Activated gamma-delta T cell treated with anti-CD3 and anti-CD28 coated beads, Interleukin-2, amount 50 U/mL, for 16 hours (primary cell): ENCODE data around the gene LARP1.
"Not testable (repeated sequence)": the region's sequence is repeated elsewhere in the genome, so short reads cannot be mapped to it uniquely, and the experiment has no call there.

ENCODE experiments used
- DNase-seq: peaks from one replicate; pipeline ENCODE4 v3.0.0-alpha.2; 2020; ENCODE audit warnings: low read depth

The LARP1 gene

DNA sequence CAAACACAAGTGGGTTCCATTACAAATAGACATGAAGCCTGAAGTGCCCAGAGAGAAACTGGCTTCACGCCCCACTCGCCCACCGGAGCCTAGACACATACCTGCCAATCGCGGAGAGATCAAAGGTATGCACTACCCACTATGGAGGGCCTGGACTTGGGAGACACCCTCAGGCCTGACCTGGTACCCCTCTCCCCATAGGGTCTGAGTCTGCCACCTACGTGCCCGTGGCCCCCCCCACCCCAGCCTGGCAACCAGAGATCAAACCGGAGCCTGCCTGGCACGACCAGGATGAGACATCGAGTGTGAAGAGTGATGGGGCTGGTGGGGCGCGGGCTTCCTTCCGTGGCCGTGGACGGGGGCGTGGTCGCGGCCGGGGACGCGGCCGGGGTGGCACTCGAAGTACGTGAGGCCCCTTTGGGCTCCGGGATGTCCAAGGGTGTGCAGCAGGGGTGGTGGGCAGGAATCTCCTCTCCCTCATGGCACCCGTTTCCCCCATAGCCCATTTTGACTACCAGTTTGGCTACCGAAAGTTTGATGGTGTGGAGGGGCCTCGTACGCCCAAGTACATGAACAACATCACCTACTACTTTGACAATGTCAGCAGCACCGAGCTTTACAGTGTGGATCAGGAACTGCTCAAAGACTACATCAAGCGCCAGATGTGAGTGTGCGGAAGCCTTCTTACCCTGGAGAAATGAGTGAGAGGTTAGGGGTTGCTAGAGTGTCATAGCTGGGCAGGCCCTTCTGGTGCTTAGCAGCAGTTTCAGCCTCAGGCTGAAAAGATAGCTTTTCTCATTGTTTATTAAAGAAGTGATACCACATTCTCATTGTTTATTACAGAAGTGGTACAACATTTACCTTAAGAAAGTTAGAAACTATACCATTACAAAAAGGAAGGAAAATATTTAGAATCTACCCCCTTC lies 38.7 kb downstream of the LARP1 start:
- DNase-seq = no peak

DNA sequence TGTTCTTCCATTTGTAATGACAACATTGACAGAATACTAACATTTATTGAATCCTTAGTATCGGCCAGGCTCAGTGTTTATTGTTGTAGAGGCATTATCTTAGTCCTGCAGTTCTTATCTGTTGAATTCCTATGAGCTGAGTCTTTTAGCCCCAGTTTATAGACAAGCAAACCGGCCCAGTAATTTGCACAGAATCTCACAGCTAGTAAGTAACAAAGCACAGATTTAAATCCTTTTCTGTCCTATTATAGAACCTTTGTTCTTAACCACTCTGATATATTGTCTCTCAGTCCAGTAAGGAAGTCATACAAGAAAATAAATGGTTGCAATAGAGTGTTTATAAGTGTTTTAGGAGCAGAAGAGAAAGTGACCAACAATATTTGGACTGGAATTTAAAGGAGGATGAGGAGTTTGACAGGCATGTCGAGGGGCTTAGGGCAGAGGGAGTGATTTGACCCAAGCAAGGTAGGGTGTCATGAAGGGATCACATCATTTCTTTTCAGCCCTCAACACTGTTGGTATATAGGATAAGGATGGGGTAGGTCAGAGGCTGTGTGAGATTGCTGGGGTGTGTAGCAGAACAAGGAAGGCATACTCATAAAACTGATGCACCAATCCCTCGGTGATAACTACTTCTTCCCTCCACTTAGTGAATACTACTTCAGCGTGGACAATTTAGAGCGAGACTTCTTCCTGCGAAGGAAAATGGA lies 39.5 kb downstream of the LARP1 start:
- no peak for DNase-seq

DNA sequence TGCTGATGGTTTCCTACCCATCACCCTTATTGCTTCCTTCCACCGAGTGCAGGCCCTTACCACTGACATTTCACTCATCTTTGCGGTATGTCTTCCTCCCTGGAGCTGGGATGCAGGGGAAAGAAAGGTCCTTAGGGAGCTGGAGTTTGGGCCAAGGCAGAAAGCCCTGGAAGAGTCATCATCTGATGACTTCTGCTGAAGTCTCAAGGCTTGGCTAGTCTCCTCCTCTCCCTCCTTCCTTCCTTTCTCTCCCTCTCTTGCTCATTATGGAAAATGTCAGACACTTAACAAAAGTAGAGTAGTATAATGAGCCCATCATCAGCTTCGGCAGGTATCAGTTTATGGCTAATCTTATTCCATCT lies 40.0 kb downstream of the LARP1 start:
- no peak for DNase-seq

DNA sequence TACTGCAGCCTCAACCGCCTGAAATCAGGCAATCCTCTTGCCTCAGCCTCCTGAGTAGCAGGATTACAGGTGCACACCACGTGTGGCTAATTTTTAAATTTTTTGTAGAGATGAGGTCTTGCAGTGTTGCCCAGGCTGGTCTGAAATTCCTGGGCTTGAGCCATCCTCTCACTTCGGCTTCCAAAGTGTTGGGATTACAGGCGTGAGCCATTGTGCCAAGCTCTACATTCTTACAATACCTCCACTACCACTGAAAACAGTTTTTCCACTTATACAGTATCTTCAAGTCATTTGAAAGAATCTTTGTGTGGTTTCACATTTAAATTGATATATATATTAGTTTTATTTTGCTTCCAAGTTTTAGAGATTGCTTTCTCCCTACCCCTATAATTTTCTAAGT lies 42.6 kb downstream of the LARP1 start:
- no peak for DNase-seq

DNA sequence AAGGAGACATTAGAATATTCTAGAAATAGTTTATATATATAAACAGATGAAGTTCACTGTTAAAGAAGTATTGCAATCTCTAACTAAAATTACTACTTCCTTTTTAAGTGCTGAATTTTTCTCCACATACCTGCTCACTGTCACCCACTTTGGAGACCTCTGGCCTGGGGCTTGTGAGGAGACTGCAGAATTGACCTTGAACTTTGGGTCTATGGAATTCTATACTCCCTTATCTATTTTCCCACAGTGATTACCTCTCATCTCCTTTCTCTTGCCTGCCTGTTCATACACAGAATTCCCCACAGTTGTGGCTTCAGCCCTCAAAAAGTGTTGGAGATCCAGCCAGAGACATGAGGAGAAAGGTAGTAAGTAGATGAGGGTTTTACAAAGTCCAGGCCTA lies 45.4 kb downstream of the LARP1 start:
- DNase-seq = no peak

DNA sequence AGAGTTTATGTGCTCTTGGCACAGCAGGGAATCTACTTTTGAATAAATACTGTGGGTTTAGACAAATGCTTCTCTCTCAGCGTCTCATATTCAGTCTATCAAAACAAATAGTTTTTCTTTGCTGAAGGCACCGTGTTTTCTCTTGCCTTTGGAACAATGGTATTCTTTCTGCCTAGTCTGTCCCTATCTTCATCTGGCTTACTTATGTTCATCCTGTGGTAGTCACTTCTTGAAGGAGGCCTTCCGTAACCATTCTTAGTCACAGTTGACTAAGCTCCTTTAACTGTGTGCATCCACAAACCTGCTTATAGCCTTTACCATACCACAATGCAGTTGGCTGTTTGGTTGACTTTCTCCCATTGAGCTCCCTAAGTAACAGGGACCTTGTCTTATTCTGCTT lies 45.9 kb downstream of the LARP1 start:
- DNase-seq = no peak

DNA sequence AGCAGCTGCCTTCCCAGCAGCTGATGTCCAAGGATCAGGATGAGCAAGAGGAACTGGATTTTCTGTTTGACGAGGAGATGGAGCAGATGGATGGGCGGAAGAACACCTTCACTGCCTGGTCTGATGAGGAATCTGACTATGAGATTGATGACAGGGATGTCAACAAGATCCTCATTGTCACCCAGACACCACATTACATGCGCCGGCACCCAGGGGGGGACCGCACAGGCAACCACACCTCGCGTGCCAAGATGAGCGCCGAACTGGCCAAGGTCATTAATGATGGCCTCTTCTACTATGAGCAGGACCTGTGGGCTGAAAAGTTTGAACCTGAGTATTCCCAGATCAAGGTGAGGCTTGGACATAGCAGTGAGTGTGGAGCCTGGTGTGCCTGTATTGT lies 46.9 kb downstream of the LARP1 start:
- no peak for DNase-seq

DNA sequence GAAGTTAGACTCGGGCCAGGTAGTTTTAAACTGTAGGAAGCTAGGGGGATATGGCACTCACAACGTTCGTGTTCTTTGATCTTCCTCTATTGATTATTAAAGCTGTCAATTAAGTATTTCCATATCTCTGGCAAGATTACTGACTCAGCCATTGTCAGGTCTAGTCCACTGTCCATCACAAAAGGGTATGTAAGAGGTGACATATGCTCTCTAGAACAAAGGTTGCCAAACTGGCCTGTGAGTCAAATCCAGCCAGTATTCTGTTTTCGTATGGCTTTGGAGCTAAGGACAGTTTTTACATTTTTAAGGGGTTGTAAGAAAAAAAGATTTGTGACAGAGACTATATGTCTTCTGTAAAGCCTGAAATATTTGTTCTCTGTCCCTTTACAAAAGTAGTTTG lies 51.0 kb downstream of the LARP1 start:
- DNase-seq = no peak

DNA sequence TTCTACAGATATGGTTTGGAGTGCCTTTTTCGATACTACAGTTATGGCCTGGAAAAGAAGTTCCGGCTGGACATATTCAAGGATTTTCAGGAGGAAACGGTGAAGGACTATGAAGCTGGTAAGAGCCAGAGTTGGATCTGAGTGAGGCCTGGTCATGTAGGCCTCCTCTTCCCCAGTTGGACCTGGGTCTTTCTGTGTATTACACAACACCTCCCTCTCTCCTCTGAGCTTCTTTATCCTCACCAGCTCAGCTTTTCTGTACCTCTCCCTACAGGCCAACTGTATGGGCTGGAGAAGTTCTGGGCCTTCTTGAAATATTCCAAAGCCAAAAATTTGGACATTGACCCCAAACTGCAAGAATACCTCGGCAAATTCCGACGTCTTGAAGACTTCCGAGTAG lies 56.1 kb downstream of the LARP1 start:
- no peak for DNase-seq

DNA sequence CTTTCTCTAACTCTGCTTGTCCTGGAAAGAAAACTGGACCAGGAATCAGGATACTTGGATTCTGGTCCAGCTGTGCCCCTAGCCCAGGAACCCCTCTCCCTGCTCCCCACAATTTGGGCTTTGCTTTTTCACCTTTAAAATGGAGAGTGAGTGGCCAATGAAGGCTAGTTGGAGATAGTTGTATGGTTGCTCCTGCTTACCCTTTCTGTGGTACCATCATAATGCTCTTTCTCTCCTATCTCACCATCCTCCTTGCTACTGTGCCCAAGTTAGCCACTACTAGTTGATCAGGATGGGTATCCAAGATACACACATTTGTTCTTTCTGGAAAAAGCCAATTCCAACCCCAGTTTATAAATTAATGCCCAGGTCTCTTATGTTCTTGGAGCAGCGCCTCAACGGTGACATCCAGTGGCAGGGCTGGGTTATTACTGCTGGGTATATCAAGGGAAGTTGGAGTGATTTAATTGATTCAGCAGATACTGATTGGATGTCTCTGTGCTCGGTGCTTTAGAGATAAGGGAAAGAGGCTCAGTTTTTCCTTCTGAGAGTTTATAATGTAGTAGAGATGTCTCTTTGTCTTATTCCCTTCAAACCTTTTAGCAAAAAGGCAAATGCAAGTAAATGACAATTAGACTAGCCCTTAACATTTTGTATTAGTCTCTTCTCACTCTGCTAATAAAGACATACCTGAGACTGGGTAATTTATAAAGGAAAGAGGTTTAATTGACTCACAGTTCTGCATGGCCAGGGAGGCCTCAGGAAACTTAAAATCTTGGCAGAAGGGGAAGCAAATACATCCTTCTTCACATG lies 56.7 kb downstream of the LARP1 start:
- DNase-seq = peak; percentile 28

DNA sequence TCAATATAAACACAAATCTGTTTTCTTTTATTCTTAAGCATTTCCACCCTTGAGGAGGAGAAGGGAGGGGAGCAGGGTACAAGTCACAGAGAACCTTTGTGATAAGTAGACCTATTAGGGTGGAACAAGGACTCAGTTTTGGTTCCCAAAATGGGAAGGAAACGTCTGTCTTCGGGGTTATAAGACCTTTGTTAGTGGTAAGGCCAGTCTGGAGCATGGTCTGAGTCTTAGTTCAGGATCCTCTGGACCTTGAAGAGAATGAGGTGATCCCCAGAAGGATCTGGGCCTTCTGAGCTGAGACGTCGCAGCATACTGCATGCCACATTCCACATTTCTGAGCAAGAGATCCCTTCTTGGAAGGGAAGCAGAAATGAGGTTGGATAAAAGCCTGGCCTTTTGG lies 58.0 kb downstream of the LARP1 start:
- no peak for DNase-seq

DNA sequence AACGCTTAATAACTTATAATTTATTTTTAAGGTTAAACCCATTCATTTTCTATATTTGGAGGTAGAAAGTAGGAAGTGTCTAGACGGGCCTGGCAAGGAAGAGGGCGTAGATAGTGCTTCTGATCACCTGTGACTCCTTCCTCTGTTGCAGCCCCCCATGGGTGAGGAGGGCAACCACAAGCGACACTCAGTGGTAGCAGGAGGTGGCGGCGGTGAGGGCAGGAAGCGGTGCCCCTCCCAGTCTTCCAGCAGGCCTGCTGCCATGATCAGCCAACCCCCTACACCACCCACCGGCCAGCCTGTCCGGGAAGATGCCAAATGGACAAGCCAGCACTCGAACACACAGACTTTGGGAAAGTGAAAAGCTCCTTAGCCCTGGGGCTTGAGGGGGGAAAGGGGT lies 58.6 kb downstream of the LARP1 start:
- peak; percentile 19 for DNase-seq

DNA sequence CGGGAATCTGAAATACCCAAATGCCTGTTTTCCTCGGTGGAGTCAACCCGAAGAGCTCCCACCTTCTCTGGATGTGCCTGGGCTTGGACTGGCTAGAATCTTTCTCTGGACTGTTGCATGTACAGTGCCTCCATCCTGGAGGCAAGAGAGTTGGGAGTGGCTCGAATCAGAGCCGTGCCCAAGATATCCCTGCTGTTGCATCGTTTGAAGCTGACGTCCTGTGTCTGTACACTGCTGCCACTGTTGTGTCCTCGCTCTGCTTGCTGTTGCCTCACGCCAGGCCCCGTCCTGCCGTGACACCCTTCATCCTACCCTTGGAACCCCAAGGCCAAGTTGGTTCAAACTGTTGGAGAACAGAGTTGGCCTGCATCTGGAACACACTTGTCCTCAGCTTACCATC lies 59.8 kb downstream of the LARP1 start:
- no peak for DNase-seq

DNA sequence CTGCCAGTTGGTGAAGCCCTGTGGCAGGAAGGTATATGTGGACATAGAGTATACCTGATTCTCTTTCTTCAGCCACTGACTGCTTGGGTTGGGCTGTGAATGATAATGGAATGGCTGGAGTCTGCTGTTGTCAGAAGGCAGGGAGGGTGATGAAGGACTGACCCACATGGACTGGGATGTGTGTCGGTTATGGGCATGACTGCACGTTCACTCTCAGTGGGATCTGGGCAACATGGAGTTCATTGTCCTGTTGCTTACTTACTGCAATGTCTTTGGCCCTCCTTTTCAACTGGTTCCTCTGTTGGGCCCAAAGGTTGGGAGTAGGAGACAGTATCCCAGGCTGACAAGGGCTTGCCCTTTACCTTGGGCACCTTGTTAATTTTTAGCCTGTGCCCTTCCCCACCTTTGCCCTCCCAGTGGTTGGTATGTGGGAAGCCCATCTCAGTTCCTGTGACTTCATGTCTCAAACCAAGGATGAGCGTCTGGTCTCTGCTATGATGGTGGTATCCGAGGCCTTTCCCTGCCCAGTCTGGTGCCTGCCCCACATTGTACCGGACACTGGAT lies 60.6 kb downstream of the LARP1 start:
- DNase-seq = no peak

DNA sequence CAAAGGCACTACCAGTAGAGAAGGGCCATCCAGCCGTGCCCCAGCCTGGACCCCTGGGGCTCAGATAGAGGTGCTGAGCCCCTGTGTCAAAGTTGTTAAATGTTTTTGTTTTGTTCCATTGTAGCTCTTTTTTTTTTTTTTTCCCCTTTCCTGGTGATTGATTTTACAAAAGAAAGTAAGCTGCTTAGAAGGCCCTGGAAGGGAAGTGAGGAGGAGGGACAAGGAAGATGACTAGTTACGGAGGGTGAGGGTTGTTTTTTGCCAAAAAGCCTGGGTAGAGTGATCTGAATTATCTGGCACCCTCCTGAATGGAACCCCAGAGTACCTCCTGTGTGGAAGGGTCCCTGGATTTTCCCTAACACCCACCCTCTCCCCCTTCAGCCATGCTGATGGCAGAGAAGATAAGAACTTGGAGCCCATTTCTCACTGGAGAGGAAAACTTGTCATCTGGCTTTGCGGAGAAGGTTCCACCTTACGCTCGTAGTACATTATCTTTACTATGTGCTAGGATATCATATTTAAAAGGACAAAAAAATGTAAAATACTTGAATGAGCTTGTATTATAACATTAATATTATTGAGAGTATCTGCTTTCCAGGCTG lies 61.8 kb downstream of the LARP1 start:
- no peak for DNase-seq

DNA sequence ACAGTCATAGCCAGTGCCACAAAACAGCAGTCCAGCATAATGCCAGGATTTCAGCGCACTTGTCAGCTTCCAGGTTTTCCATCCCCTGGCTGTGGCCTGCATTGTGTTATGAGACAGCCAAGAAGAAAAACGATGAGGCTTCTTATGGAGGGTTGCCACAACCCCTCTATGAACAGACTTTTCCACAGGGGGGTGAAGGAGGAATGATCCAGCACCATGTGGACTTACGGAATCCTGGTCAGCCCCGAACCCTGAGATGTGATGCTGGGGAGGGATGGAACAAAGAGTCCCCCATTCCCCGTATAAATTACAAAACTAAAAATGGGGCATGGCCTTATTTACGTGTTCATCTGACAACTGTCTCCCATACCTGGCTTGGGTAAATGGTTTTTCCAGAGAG lies 62.6 kb downstream of the LARP1 start:
- DNase-seq = no peak

DNA sequence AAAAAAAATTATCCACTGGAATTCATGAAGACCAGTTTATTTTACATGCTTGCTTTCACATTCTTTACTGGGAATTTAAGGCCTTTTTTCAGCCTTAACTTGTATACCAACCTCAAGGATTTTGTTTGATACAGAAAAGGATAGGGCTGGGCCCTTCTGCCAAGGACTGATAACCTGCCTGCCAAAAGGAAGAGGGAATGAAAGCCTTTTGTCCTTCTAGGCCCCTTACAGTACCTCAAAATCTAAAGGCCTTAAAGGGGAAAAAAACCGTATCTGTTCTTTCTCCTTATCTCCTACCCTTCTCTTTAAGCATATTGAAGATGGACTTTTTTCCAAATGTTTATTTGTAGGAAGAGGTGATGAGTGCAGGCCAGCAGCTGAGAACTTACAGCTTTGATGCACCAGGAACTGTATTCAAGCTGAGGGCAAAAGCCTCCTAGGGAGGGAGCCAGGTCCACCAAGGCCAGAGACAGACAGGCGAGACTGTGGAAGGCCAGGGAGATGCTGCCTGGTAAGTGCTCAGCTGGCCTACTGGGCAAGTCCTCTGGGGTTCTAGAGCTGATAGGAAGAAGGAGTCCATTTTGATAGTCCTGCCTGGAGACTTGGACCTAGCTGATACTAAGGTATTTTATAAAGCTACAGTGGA lies 63.4 kb downstream of the LARP1 start:
- DNase-seq = no peak

DNA sequence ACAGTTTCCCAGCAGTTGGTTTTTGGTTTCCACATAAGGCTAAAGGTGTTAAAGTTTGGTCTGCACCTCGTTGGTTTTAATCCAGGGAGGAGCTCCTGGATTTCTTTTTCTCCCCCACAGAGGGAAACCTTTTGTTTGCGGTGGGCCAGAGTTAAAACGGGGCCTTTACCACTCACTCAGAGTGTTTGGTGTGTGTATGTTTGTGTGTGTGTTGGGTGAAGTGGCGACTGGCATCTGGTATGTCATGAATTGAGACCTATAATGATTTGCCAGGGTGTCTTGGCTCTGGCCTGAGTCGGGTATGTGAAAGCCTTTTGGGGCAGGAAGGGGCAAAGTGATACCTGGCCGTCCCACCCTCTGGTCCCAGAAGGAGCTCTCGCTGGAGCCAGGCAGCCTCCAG lies 64.4 kb downstream of the LARP1 start:
- no peak for DNase-seq

DNA sequence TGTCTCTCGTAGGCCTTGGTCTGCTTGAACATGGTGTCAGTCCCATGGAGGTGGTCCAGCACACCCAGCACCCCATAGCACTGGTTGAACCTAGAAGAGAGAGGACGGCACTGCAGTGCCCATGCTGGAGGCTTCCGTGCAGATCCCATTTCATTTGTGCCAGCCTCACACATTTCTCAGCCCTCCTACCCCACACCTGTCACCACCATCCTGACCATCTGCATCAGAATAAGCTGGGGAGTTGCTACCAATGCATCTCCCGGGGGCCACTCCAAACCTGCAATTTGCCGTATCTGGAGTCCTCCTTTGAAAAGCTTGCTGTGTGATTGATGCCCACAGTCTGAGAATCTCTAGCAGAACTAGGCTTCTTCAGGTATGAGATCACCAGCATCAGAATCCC lies 65.2 kb downstream of the LARP1 start:
- no peak for DNase-seq

DNA sequence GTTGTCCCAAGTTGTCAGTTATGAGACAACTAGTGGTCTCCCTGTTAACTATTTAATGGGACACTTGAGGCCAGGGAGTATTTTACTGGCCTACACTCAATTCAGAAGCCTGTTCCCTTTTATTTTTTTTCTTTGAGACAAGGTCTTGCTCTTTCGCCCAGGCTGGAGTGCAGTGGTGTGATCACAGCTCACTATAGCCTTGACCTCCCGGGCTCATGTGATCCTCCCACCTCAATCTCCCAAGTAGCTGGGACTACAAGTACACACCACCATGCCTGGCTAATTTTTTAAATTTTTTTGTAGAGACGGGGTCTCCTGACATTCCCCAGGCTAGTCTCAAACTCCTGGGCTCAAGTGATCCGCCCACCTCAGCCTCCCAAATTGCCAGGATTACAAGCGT lies 67.7 kb downstream of the LARP1 start:
- not testable (repeated sequence) for DNase-seq

DNA sequence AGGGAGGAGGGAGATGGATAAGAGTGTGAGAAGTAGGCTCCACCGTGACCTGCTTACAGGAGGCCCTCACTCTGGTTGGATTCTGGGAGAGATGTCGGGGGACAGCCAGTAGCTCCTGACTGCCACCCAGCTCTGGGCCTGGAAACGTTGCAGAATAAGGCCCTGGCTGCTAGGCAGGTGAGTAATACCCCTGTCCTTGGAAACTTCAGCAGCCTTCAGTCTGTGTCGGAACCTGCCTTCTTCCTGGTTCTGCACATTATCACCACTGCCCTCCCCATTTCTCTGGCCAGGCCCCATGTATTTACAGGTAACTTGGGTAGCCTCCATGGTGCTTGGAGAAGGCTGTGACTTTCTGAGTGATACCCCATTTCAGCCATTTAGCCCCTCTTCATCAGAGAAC lies 68.4 kb downstream of the LARP1 start:
- no peak for DNase-seq

DNA sequence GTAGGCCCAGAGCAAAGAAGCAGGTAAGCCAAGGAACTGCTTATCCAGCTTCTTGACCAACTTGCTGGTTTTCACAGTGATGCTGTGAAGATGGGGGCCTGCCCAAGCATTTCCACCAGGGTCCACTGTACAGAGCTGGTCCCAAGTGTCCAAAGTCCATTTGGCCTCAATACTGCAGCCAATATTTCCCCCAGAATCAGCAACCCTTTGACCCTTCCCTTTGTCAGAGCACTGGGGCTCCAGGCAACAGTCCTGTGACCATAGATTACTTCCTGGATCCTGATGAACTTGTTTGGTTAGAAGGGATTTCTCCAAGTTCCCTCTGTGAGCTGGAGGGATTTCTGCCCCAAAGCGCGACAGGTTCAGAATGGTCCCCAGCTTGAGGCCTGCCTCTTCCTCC lies 68.9 kb downstream of the LARP1 start:
- no peak for DNase-seq
